ENCODE results near the gene AIFM1.

Gene AIFM1

GRCh38 chrX:130090364-130090763 is 75.3 kb downstream of the AIFM1 start:
- DNase-seq: no peak

GRCh38 chrX:130086447-130087206 is 79.0 kb downstream of the AIFM1 start:
- DNase-seq: no peak

GRCh38 chrX:130085551-130086446 is 79.8 kb downstream of the AIFM1 start:
- DNase-seq: no peak

GRCh38 chrX:130084631-130085237 is 80.9 kb downstream of the AIFM1 start:
- DNase-seq: no peak

- DNase-seq: no peak
These were observed 81.8 kb downstream of the AIFM1 start for GRCh38 chrX:130083656-130084382.

- no peak for DNase-seq
These were observed 82.5 kb downstream of the AIFM1 start for GRCh38 chrX:130083107-130083490.

- no peak for DNase-seq
These were observed 83.2 kb downstream of the AIFM1 start for GRCh38 chrX:130082244-130083106.

GRCh38 chrX:130081421-130082045 is 84.1 kb downstream of the AIFM1 start:
- no peak for DNase-seq

GRCh38 chrX:130080791-130081367 is 84.8 kb downstream of the AIFM1 start:
- DNase-seq: no peak

GRCh38 chrX:130079824-130080406 is 85.7 kb downstream of the AIFM1 start:
- peak; percentile 3 for DNase-seq
